SK-N-SH (cell line): ENCODE data around the gene BCAS3.

ENCODE experiments used
- FOXM1 ChIP-seq: IDR thresholded peaks from 2 replicates; pipeline ENCODE4 v1.4.0; 2012; ENCODE audit warnings: low read depth, mild to moderate bottlenecking
- MAX ChIP-seq: IDR thresholded peaks from 2 replicates; pipeline ENCODE4 v1.4.0; 2012; ENCODE audit warnings: low read depth
- POLR2AphosphoS5 ChIP-seq: IDR thresholded peaks from 2 replicates; pipeline ENCODE4 v1.6.1; 2012; ENCODE audit warnings: low read depth, low read length
- SIN3A ChIP-seq: IDR thresholded peaks from 2 replicates; pipeline ENCODE4 v1.6.1; 2012; ENCODE audit warnings: low read depth, mild to moderate bottlenecking, low read length, moderate library complexity, borderline replicate concordance

- TF ChIP-seq FOXM1 (no peak), MAX (no peak), POLR2AphosphoS5 (no peak; the same call in 1 of the 2 replicates), SIN3A (0 out of 2 replicates have a peak, but pooled peaks have one; percentile 15)
These were observed 617.1 kb downstream of the BCAS3 start for GRCh38 chr17:61294777-61295176.
